Endodermal cell (in vitro differentiated cells): Measurements from ENCODE around the gene TMEM272. TPM values are rescaled to one million over a fixed set of nuclear protein-coding genes. Genes with fewer than 3 reads are reported as not detected.

Experiments
- DNase-seq: peaks from one replicate; pipeline ENCODE4 v3.0.0-alpha.2; 2017
- H3K27ac ChIP-seq: 2 replicates; pipeline ENCODE4 v1.5.1; 2013; ENCODE audit warnings: mild to moderate bottlenecking, low read depth, low read length, moderate library complexity
- H3K27me3 ChIP-seq: 2 replicates; pipeline ENCODE4 v1.6.1; 2013; ENCODE audit warnings: mild to moderate bottlenecking, low read length, moderate library complexity; ENCODE audit not compliant: insufficient read depth, control insufficient read depth, poor library complexity, severe bottlenecking
- H3K36me3 ChIP-seq: 2 replicates; pipeline ENCODE4 v1.7.0; 2013; ENCODE audit warnings: mild to moderate bottlenecking, low read length, moderate library complexity; ENCODE audit not compliant: control insufficient read depth, insufficient read depth
- H3K4me1 ChIP-seq: one replicate; pipeline ENCODE4 v1.7.0; 2013; ENCODE audit warnings: low read length; ENCODE audit not compliant: control insufficient read depth, insufficient read depth
- H3K4me3 ChIP-seq: 2 replicates; pipeline ENCODE4 v1.5.1; 2013; ENCODE audit warnings: mild to moderate bottlenecking, low read length, moderate library complexity
- H3K9ac ChIP-seq: 2 replicates; pipeline ENCODE4 v1.6.1; 2013; ENCODE audit warnings: mild to moderate bottlenecking, low read length, moderate library complexity; ENCODE audit not compliant: poor library complexity, severe bottlenecking; ENCODE audit errors: extremely low read depth
- H3K9me3 ChIP-seq: 2 replicates; pipeline ENCODE4 v1.6.1; 2013; ENCODE audit warnings: mild to moderate bottlenecking, low read length, moderate library complexity; ENCODE audit not compliant: control insufficient read depth
- H3K27ac Mint-ChIP-seq: 2 replicates; pipeline ENCODE4 v1.8.0; 2020; ENCODE audit warnings: mixed read lengths
- H3K27me3 Mint-ChIP-seq: 2 replicates; pipeline ENCODE4 v1.8.0; 2021; ENCODE audit warnings: mild to moderate bottlenecking, mixed read lengths; ENCODE audit not compliant: insufficient read depth
- H3K36me3 Mint-ChIP-seq: 2 replicates; pipeline ENCODE4 v1.8.0; 2020; ENCODE audit warnings: low read depth, mixed read lengths
- H3K4me1 Mint-ChIP-seq: 2 replicates; pipeline ENCODE4 v1.8.0; 2020; ENCODE audit warnings: mixed read lengths
- H3K4me3 Mint-ChIP-seq: 2 replicates; pipeline ENCODE4 v1.8.0; 2020; ENCODE audit warnings: mild to moderate bottlenecking, moderate library complexity, mixed read lengths
- H3K9me3 Mint-ChIP-seq: 2 replicates; pipeline ENCODE4 v1.8.0; 2020; ENCODE audit warnings: mild to moderate bottlenecking, mixed read lengths
- CTCF ChIP-seq: fragments of 200-600 bp; sonication (generic); conservative IDR thresholded peaks from 2 replicates; pipeline ENCODE4 v1.5.0; 2021; ENCODE audit warnings: antibody characterized with exemption, mild to moderate bottlenecking
- WGBS, 2 experiments: methylation state at CpG; one replicate each; pipeline versions ENCODE4 v1.1.5 to v1.1.7; 2013; ENCODE audit warnings: missing lambda C conversion rate in 2 of 2, mixed read lengths in 1 of 2; ENCODE audit not compliant: insufficient coverage in 1 of 2, insufficient read length in 1 of 2; 5-methylcytosine and 5-hydroxymethylcytosine counted together
- total RNA-seq, 2 donors: library from RNA; stranded (reverse); fragmentation: NEBNext Ultra II Directional in 1 of 2; extraction: Animal tissue kit (Norgen Biotek cat#: 25700) in 1 of 2; gene quantifications; 2 replicates in 1 of 2; 3 replicates in 1 of 2; pipeline ENCODE4 v1.2.1, GENCODE V29; 2021

Gene TMEM272
- total RNA-seq, 2 donors from 2014 or later, result 0.62 TPM

GRCh38 chr13:51776179-51776578, 68.8 kb downstream of the TMEM272 start:
- Mint-ChIP-seq H3K36me3 (no peaks in the 10 kb centered on the region), H3K9me3 (peaks cover 1% of the 10 kb centered on the region), H3K27me3 (no peaks in the 10 kb centered on the region), H3K4me1 (no peaks in the 10 kb centered on the region), H3K4me3 (no peak overlapping the region), H3K27ac (no peak overlapping the region)
- DNase-seq, result no peak
- WGBS, 2 experiments, result 93 to 94% methylated on average over 5 to 7 of the region's 7 CpGs
- Histone ChIP-seq H3K9ac (no peak overlapping the region), H3K4me1 (no peaks in the 10 kb centered on the region), H3K27me3 (no peaks in the 10 kb centered on the region), H3K9me3 (no peaks in the 10 kb centered on the region), H3K4me3 (no peak overlapping the region), H3K36me3 (no peaks in the 10 kb centered on the region), H3K27ac (no peak overlapping the region)
- no peak for TF ChIP-seq CTCF

- no peak overlapping the region for H3K27ac ChIP-seq
- H3K4me3 ChIP-seq, result no peak overlapping the region
- 86 to 90% methylated on average over 5 to 11 of the region's 11 CpGs for WGBS, 2 experiments
- peak; percentile 43 for DNase-seq
- H3K27ac Mint-ChIP-seq, result no peak overlapping the region
- peaks cover 2% of the 10 kb centered on the region for H3K4me1 Mint-ChIP-seq
- H3K36me3 Mint-ChIP-seq, result peaks cover 3% of the 10 kb centered on the region
- no peaks in the 10 kb centered on the region for H3K4me1 ChIP-seq
- no peaks in the 10 kb centered on the region for H3K9me3 ChIP-seq
- TF ChIP-seq CTCF, result no peak
- no peak overlapping the region for H3K4me3 Mint-ChIP-seq
- H3K27me3 ChIP-seq, result no peaks in the 10 kb centered on the region
- no peak overlapping the region for H3K9ac ChIP-seq
- H3K27me3 Mint-ChIP-seq, result no peaks in the 10 kb centered on the region
- no peaks in the 10 kb centered on the region for H3K36me3 ChIP-seq
- H3K9me3 Mint-ChIP-seq, result peaks cover 1% of the 10 kb centered on the region
Measured at GRCh38 chr13:51773515-51773914, 71.5 kb downstream of the TMEM272 start.

- peaks cover 3% of the 10 kb centered on the region for H3K36me3 Mint-ChIP-seq
- WGBS, 2 experiments, result 95 to 100% methylated on average over 6 of the region's 6 CpGs
Measured at GRCh38 chr13:51772781-51773180, 72.2 kb downstream of the TMEM272 start.

More at GRCh38 chr13:51772781-51773180, 72.2 kb downstream of the TMEM272 start:
- Mint-ChIP-seq H3K4me1 (peaks cover 3% of the 10 kb centered on the region), H3K27ac (no peak overlapping the region), H3K9me3 (peaks cover 1% of the 10 kb centered on the region), H3K27me3 (no peaks in the 10 kb centered on the region), H3K4me3 (no peak overlapping the region)
- TF ChIP-seq CTCF, result no peak
- Histone ChIP-seq H3K9ac (no peak overlapping the region), H3K27me3 (no peaks in the 10 kb centered on the region), H3K4me3 (no peak overlapping the region), H3K36me3 (no peaks in the 10 kb centered on the region), H3K9me3 (no peaks in the 10 kb centered on the region), H3K27ac (no peak overlapping the region), H3K4me1 (no peaks in the 10 kb centered on the region)
- DNase-seq, result peak; percentile 21
